Fibroblast of pulmonary artery (primary cell): ENCODE measurements around the gene FHOD1.

Experiments
- DNase-seq: peaks from one replicate; pipeline ENCODE4 v3.0.0-alpha.2; 2010; ENCODE audit warnings: low read depth
- H3K4me3 ChIP-seq: replicated peaks from 2 replicates; pipeline ENCODE4 v1.5.1; 2011; ENCODE audit warnings: low read depth, mild to moderate bottlenecking, control low read depth, low read length, moderate library complexity
- TF ChIP-seq, protein P1 (sequence below): IDR thresholded peaks from 2 replicates; pipeline ENCODE4 v1.5.1; 2011; ENCODE audit warnings: mild to moderate bottlenecking, control low read depth, low read length, inconsistent platforms; ENCODE audit errors: missing control alignments

The FHOD1 gene

DNA sequence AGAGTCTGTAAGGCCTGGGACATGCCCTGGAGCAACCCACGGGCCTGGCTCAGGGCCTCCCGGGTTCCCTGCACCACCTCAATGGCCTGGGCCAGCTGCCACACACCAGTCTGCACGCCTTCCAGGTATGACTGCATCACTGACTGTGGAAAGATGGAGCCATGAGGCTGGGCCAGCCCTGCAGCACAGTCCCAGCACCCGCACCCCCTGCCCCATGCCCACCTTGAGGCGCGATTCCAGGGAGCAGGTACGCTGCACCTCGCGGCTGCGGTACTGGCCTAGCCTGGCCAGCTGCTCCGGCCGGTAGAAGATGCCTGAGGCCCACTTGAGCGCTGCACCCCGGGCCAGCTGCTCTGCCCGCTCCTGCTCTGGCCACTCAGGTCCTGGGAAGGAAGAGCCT, 58.5 kb downstream of the FHOD1 start:
- no peak overlapping the region for H3K4me3 ChIP-seq
- TF ChIP-seq, protein P1, sequence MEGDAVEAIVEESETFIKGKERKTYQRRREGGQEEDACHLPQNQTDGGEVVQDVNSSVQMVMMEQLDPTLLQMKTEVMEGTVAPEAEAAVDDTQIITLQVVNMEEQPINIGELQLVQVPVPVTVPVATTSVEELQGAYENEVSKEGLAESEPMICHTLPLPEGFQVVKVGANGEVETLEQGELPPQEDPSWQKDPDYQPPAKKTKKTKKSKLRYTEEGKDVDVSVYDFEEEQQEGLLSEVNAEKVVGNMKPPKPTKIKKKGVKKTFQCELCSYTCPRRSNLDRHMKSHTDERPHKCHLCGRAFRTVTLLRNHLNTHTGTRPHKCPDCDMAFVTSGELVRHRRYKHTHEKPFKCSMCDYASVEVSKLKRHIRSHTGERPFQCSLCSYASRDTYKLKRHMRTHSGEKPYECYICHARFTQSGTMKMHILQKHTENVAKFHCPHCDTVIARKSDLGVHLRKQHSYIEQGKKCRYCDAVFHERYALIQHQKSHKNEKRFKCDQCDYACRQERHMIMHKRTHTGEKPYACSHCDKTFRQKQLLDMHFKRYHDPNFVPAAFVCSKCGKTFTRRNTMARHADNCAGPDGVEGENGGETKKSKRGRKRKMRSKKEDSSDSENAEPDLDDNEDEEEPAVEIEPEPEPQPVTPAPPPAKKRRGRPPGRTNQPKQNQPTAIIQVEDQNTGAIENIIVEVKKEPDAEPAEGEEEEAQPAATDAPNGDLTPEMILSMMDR: no peak
- no peak for DNase-seq

DNA sequence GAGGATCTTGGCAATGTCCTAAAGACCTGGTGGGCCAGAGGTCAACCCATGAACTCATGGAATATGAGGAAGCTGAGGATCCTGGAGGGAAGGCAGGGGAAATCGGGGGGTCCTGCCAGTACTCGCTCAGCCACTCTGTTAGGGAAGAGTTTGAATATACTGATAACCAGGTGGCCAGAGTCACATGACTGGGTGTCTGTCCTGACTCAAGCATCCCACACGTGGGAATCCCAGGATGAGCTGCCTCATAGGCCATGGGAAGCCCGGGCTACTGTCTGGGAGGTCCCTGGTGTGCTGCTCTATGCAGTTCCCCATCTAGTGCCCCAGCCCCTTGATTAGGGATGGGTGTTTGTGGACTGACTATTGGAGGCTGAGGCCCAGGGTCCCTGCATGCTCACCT, 59.0 kb downstream of the FHOD1 start:
- no peak for DNase-seq
- TF ChIP-seq, protein P1: no peak
- no peak overlapping the region for H3K4me3 ChIP-seq

DNA sequence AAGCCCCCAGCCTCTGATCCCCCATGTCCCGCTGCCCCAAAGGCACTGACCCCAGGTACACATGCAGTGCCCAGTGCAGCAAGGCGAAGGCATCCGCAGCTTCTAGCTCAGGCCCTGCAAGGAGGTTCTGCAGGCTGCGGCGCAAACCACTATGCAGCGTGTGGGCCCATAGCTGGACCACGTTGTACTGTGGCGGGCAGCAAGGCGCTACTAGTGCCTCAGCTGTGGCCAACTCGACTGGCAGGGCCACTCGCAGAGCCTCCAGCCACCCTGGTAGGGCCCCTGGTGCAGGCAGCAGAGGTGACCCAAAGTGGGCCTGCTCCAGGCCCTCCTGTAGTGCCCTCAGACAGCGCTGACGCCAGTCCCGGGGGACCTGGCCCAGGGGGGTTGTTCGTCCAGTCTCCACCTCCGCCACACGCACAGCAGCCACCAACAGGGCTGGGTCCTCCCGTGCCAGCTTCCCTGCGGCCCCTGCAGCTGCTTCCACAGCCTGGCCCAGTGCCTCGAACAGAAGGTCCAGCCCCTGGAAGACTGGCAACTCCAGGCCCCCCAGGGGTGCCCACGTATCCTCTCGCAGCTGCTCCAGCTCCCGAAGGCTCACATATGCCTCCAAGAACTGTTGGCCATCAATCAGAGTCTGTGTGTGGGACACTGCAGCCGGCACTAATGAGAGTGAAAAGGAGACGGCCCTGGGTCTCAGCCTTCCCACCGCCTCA, 59.9 kb downstream of the FHOD1 start:
- no peak overlapping the region for H3K4me3 ChIP-seq
- no peak for DNase-seq
- TF ChIP-seq, protein P1: no peak

DNA sequence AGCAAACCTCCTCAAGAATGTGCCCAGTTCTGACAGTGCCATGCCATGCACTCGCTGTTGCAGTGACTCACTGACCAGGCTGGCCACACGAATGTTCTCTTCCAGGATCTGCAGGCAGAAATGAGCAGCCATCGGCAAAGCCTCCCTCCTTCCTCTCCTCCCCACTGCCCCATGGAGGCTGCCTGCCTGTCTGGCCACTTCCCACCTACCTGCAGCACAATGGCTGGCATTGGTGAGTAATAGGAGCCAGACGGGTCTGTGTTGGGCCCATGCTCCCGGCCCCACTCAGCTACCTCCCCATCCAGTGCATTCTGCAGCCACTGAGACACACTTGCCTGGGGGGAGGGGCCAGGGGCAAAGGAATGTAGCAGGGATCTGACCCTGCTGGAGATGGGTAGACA, 60.7 kb downstream of the FHOD1 start:
- no peak for DNase-seq
- TF ChIP-seq, protein P1: no peak
- H3K4me3 ChIP-seq: no peak overlapping the region

DNA sequence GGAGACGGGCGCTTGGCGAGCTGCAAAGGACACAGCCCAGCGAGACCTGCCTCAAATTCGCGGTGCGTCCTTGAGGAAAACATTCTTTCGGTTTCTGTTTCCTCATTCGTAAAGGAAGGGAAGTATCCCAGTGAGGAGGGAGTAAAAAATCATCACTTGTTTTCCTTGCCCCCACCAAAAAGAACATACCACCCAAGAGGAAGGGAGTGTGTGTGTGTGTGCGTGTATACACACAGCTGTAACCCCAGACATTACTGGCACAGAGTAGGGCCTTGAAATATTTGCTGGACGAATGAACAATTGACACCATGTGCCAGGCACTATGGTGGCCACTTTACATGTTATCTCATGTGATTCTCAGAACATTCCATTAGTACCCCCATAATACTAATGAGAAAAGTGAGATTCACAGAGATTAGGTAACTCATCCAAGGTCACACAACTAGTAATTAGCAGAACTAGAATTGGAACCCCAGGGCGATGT, 61.6 kb downstream of the FHOD1 start:
- no peak for DNase-seq
- TF ChIP-seq, protein P1: no peak
- H3K4me3 ChIP-seq: no peak overlapping the region

DNA sequence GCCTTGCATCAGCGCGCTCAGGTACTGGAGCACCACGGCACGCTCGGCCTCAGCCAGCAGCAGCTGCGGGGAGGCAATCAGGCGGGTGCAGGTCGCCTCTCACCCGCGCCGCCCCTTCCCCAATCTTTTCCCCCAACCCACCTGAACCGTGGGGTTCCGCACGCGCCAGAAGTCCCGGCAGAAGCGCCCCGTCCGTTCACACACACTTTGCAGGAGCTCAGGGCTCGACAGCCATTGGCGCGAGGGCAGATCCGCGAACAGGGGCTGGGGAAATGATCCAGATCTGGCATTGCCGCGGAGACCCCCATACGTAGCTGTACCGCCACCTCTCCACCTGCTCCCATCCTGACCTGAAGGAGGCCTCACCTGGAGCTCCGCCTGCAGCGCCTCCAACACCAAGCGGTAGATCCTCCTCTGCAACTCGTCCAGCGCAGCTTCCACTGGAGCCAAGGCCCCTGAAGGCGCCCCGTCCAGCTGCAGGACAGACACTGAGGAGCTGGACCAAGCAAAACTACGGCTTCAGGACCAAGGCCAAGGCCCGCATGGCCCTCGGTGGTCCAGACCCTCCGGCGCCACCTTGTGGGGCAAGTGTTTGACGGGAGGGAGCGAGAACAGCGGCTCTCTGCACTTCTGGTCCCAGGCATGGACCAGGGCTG, 62.2 kb downstream of the FHOD1 start:
- DNase-seq: peak; percentile 94
- no peak overlapping the region for H3K4me3 ChIP-seq
- TF ChIP-seq, protein P1: peak; percentile 82
